ENCODE data around the gene CA10.

DNA sequence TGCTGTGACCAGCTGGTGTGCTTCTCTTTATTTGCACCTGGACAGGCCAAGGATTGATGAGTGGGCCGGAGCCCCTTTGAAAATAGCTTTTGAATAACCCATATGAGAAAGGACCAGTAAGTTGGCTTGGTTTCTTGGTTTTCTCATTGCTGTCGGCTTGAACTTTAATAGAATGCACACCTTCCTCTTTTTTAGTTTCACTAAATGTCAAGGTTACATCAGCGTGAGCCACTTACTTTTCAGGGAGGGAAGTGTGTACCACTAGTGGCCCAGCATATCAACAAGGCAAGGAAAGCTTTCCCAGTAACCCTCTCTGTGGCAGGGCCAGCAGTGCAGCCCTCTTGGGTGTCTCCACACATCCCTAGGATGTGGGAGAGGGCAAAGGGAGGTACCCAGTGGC lies 433.3 kb downstream of the CA10 start:
- TF ChIP-seq, protein P1, sequence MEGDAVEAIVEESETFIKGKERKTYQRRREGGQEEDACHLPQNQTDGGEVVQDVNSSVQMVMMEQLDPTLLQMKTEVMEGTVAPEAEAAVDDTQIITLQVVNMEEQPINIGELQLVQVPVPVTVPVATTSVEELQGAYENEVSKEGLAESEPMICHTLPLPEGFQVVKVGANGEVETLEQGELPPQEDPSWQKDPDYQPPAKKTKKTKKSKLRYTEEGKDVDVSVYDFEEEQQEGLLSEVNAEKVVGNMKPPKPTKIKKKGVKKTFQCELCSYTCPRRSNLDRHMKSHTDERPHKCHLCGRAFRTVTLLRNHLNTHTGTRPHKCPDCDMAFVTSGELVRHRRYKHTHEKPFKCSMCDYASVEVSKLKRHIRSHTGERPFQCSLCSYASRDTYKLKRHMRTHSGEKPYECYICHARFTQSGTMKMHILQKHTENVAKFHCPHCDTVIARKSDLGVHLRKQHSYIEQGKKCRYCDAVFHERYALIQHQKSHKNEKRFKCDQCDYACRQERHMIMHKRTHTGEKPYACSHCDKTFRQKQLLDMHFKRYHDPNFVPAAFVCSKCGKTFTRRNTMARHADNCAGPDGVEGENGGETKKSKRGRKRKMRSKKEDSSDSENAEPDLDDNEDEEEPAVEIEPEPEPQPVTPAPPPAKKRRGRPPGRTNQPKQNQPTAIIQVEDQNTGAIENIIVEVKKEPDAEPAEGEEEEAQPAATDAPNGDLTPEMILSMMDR (conservative IDR thresholded peaks at IDR 0.05; ENCODE audit: low read depth, low read length), result no peak
- no peak for TF ChIP-seq MAZ (IDR thresholded peaks at IDR 0.05; ENCODE audit: borderline replicate concordance, low read depth, low read length)
- no peak for TF ChIP-seq ELK1 (IDR thresholded peaks at IDR 0.05; ENCODE audit: borderline replicate concordance, low read depth, low read length)
- TF ChIP-seq, protein P2, sequence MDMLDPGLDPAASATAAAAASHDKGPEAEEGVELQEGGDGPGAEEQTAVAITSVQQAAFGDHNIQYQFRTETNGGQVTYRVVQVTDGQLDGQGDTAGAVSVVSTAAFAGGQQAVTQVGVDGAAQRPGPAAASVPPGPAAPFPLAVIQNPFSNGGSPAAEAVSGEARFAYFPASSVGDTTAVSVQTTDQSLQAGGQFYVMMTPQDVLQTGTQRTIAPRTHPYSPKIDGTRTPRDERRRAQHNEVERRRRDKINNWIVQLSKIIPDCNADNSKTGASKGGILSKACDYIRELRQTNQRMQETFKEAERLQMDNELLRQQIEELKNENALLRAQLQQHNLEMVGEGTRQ (IDR thresholded peaks at IDR 0.05; ENCODE audit: low read depth, low read length), result no peak
- TF ChIP-seq POLR2A (IDR thresholded peaks at IDR 0.05; ENCODE audit: low read depth, low read length), result no peak
- no peak for TF ChIP-seq CHD1 (IDR thresholded peaks at IDR 0.05; ENCODE audit: low read depth, low read length)
- TF ChIP-seq RAD21 (IDR thresholded peaks at IDR 0.05; ENCODE audit: low read length), result no peak
